ENCODE data around the gene GIT1. TPM values are rescaled to one million over a fixed set of nuclear protein-coding genes. Genes with fewer than 3 reads are reported as not detected.

GIT1 gene
- total and polyA plus RNA-seq, 9 of the 15 experiments (the other 6 are each of a cell fraction or from before 2014, with no cell fraction given): 0.35 to 35.3 (median 17.1) TPM

GRCh38 chr17:29557085-29557738 is 32.2 kb downstream of the GIT1 start (continued):
- TF ChIP-seq RBM14 (IDR thresholded peaks at IDR 0.05; ENCODE audit: borderline replicate concordance, insufficient read depth, low read depth, low read length): no peak
- no peak for TF ChIP-seq PCBP1 (IDR thresholded peaks at IDR 0.05; ENCODE audit: low read depth, low read length, poor library complexity, severe bottlenecking)
- TF ChIP-seq ZFPM2 (CRISPR knock-in tag; IDR thresholded peaks at IDR 0.05): no peak
- TF ChIP-seq HDAC3 (IDR thresholded peaks at IDR 0.05; ENCODE audit: borderline replicate concordance, partially characterized antibody): peak; percentile 54
- peak; percentile 95 for TF ChIP-seq CEBPB (tag; IDR thresholded peaks at IDR 0.05)
- peak; percentile 79; the same call in 1 of the 2 replicates for TF ChIP-seq MTA1 (IDR thresholded peaks at IDR 0.05; ENCODE audit: borderline replicate concordance)
- TF ChIP-seq, protein P1, sequence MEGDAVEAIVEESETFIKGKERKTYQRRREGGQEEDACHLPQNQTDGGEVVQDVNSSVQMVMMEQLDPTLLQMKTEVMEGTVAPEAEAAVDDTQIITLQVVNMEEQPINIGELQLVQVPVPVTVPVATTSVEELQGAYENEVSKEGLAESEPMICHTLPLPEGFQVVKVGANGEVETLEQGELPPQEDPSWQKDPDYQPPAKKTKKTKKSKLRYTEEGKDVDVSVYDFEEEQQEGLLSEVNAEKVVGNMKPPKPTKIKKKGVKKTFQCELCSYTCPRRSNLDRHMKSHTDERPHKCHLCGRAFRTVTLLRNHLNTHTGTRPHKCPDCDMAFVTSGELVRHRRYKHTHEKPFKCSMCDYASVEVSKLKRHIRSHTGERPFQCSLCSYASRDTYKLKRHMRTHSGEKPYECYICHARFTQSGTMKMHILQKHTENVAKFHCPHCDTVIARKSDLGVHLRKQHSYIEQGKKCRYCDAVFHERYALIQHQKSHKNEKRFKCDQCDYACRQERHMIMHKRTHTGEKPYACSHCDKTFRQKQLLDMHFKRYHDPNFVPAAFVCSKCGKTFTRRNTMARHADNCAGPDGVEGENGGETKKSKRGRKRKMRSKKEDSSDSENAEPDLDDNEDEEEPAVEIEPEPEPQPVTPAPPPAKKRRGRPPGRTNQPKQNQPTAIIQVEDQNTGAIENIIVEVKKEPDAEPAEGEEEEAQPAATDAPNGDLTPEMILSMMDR (IDR thresholded peaks at IDR 0.05 in 2 of 3, conservative IDR thresholded peaks at IDR 0.05 in 1 of 3; ENCODE audit: insufficient read depth in 2 of 3, low read depth in 1 of 3, low read length in 3 of 3): no peak
- TF ChIP-seq MTA3 (IDR thresholded peaks at IDR 0.05; ENCODE audit: borderline replicate concordance): no peak
- TF ChIP-seq RNF2 (IDR thresholded peaks at IDR 0.05): 0 out of 2 replicates have a peak, but pooled peaks have one; percentile 33
- no peak for TF ChIP-seq ZBTB40 (IDR thresholded peaks at IDR 0.05)
- no peak for TF ChIP-seq ZBTB40 (CRISPR knock-in tag; IDR thresholded peaks at IDR 0.05)
- no peak for TF ChIP-seq PURB (CRISPR knock-in tag; IDR thresholded peaks at IDR 0.05; ENCODE audit: low read depth)
- TF ChIP-seq JUNB (CRISPR knock-in tag; conservative IDR thresholded peaks at IDR 0.05): no peak
- TF ChIP-seq, protein P2, sequence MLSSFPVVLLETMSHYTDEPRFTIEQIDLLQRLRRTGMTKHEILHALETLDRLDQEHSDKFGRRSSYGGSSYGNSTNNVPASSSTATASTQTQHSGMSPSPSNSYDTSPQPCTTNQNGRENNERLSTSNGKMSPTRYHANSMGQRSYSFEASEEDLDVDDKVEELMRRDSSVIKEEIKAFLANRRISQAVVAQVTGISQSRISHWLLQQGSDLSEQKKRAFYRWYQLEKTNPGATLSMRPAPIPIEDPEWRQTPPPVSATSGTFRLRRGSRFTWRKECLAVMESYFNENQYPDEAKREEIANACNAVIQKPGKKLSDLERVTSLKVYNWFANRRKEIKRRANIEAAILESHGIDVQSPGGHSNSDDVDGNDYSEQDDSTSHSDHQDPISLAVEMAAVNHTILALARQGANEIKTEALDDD (IDR thresholded peaks at IDR 0.05): 0 out of 2 replicates have a peak, but pooled peaks have one; percentile 3
- TF ChIP-seq ZNF780A (CRISPR knock-in tag; IDR thresholded peaks at IDR 0.05): no peak
- TF ChIP-seq ZNF354B (CRISPR knock-in tag; IDR thresholded peaks at IDR 0.05): no peak

Measured in K562 (cell line).